Heart right ventricle (tissue), 16 donors: Measurements from ENCODE around the gene TTC38. TPM values are rescaled to one million over a fixed set of nuclear protein-coding genes. Genes with fewer than 3 reads are reported as not detected.
A peak's percentile ranks its signal among the peaks of the same experiment; 100 is the strongest.

Source experiments
- ATAC-seq, 8 donors: fragments of 200-7000 bp; cut with Tn5 transposase; one replicate each; pipeline ENCODE4 v1.9.1; 2020; ENCODE audit warnings: mild to moderate bottlenecking in 8 of 8, moderate library complexity in 8 of 8, moderate number of reproducible peaks in 1 of 8
- DNase-seq, 2 donors: peaks; one replicate each; pipeline ENCODE4 v3.0.0-alpha.2; 2020
- H3K27ac ChIP-seq, 10 donors: fragments of 200-600 bp; sonication (generic) in 2 of 10; one replicate each; pipeline versions ENCODE4 v1.5.0 to v1.8.0; 2020 to 2022; ENCODE audit warnings: mild to moderate bottlenecking in 3 of 10
- H3K27me3 ChIP-seq, 7 donors: fragments of 200-600 bp; one replicate each; pipeline ENCODE4 v1.8.0; 2021 to 2022; ENCODE audit warnings: mild to moderate bottlenecking in 2 of 7
- H3K36me3 ChIP-seq, 9 donors: fragments of 200-600 bp; sonication (generic) in 1 of 9; one replicate each; pipeline versions ENCODE4 v1.5.0 to v1.8.0; 2020 to 2022; ENCODE audit warnings: mild to moderate bottlenecking in 2 of 9
- H3K4me1 ChIP-seq, 9 donors: fragments of 200-600 bp; sonication (generic) in 1 of 9; one replicate each; pipeline versions ENCODE4 v1.5.0 to v1.8.0; 2020 to 2022; ENCODE audit warnings: mild to moderate bottlenecking in 4 of 9
- H3K4me3 ChIP-seq, 10 donors: fragments of 200-600 bp; sonication (generic) in 2 of 10; one replicate each; pipeline versions ENCODE4 v1.5.0 to v1.8.0; 2020 to 2022; ENCODE audit warnings: mild to moderate bottlenecking in 7 of 10, moderate library complexity in 2 of 10
- H3K9me3 ChIP-seq, 11 donors: fragments of 200-600 bp in 10 of 11; sonication (generic) in 2 of 11; one replicate each; pipeline versions ENCODE4 v1.5.0 to v1.8.0; 2013 to 2022; ENCODE audit warnings: mild to moderate bottlenecking in 2 of 11, control low read depth in 1 of 11, moderate library complexity in 1 of 11
- WGBS, 2 donors: extraction: QIAGEN DNeasy Blood & Tissue Kit; methylation state at CpG; one replicate each; pipeline ENCODE4 v1.1.7; 2013; ENCODE audit warnings: inconsistent platforms in 1 of 2; 5-methylcytosine and 5-hydroxymethylcytosine counted together
- intact Hi-C, 10 donors: fragments of 100-400 bp; cut with DNase I; formaldehyde crosslinking; loops; one replicate each; pipeline versions ENCODE4 v1.11.1 to v1.14.2; 2022
- polyA plus RNA-seq, 2 donors: library from polyadenylated mRNA; stranded (reverse); fragments of 200-250 nt; gene quantifications; one replicate each; pipeline ENCODE4 v1.2.3, GENCODE V29; 2013
- total RNA-seq, 10 donors: library from RNA; stranded (reverse); fragmentation: NEBNext Ultra II Directional in 3 of 10; extraction: Animal tissue kit (Norgen Biotek cat#: 25700) in 3 of 10; gene quantifications; one replicate each; pipeline versions ENCODE4 v1.2.1 to v1.2.4, GENCODE V29; 2021 to 2023
- TF ChIP-seq, protein P1 (sequence below), 9 donors: fragments of 200-600 bp; sonication (generic) in 2 of 9; IDR thresholded peaks; one replicate each; pipeline versions ENCODE4 v1.5.0 to v1.8.0; 2021 to 2022; ENCODE audit warnings: antibody characterized with exemption in 9 of 9, mild to moderate bottlenecking in 5 of 9, moderate library complexity in 1 of 9
- donor health status: Arrhythmogenic right ventricular cardiomyopathy.
- donor health status: ischemic (EF 13 %, LVEDD 7.1; RV severe dilation, severe dysfunction).
- donor health status: healthy with polysubstance abuse.
- donor health status: DM: no; HTN: yes; CAD: no.
- donor health status: DM: no; HTN: no; CAD: no.
- donor health status: ischemic (EF 25% LVEDD 6.9; RV normal size, moderate dysfunction).
- donor health status: ischemic (EF 25% LVEDD 5.7; RV mildly dilated, moderate dysfunction).
- donor health status: healthy.
- donor health status: DM: yes; HTN: yes; CAD: no.
- donor health status: Ischemic cardiomyopathy.
- donor health status: ischemic (EF 35%, LVEDD 5.7; RV mildly dilated, moderate dysfunction).
- donor health status: nonischemic (EF 11% LVEDD 7.7; RV severe dilation, severe dysfunction).
- donor health status: DM: yes; HTN: yes; CAD: no.
- donor health status: PGD.
- donor health status: ischemic (EF 29% LVEDD 5.4; RV normal size, mild dysfunction).
- donor health status: nonischemic (EF 23%, LVEDD 6.1; RV moderate dilation, normal function).

TTC38 gene
- total and polyA plus RNA-seq, 12 donors, result 20.5 to 29.2 (median 26.1) TPM

DNA sequence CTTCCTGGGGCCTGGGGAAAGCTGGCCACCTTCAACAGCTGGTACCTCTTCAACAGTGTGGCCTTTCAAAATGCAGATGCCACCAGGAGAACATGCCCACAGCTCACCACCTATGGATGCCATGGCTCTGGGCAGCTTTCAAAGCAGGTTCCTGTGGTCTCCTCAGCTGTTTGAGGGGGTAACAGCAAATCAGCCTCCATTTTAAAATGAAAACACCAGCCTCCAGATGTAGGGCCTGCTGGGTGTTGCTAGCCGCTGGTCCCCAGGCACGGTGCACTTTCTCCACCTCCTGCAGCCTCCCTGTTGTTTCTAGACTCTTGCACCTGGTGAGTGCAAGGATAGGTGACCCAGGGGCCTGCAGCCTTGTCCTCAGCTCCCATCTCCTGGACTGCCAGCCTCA, 27.7 kb upstream of the TTC38 start:
- ATAC-seq (no peak), DNase-seq (no peak)
- Histone ChIP-seq H3K27ac (peak overlapping the region in 5 of 10 donors; percentile 64 to 84 (median 80)), H3K4me3 (no peak overlapping the region), H3K9me3 (no peaks in the 10 kb centered on the region), H3K4me1 (peaks cover 6 to 77% (median 38%) of the 10 kb centered on the region in 9 donors), H3K27me3 (no peaks in the 10 kb centered on the region), H3K36me3 (peaks cover 0 to 71% (median 16%) of the 10 kb centered on the region in 9 donors)
- 92 to 95% methylated on average over 2 of the region's 2 CpGs for WGBS, 2 donors
- intact Hi-C loops, result loop anchor here in 4 of 10 donors (10.0 kb wide), 3 partner anchors 85 to 245 kb away; partner anchors contain the start of gene PPARA (in 2 of the 4)
- TF ChIP-seq, protein P1, sequence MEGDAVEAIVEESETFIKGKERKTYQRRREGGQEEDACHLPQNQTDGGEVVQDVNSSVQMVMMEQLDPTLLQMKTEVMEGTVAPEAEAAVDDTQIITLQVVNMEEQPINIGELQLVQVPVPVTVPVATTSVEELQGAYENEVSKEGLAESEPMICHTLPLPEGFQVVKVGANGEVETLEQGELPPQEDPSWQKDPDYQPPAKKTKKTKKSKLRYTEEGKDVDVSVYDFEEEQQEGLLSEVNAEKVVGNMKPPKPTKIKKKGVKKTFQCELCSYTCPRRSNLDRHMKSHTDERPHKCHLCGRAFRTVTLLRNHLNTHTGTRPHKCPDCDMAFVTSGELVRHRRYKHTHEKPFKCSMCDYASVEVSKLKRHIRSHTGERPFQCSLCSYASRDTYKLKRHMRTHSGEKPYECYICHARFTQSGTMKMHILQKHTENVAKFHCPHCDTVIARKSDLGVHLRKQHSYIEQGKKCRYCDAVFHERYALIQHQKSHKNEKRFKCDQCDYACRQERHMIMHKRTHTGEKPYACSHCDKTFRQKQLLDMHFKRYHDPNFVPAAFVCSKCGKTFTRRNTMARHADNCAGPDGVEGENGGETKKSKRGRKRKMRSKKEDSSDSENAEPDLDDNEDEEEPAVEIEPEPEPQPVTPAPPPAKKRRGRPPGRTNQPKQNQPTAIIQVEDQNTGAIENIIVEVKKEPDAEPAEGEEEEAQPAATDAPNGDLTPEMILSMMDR (IDR thresholded peaks at IDR 0.05), result no peak

GRCh38 chr22:46240506-46240905, 27.3 kb upstream of the TTC38 start:
- DNase-seq (no peak), ATAC-seq (no peak)
- Histone ChIP-seq H3K9me3 (no peaks in the 10 kb centered on the region), H3K36me3 (peaks cover 0 to 66% (median 12%) of the 10 kb centered on the region in 9 donors), H3K4me3 (no peak overlapping the region), H3K27me3 (no peaks in the 10 kb centered on the region), H3K4me1 (peaks cover 11 to 81% (median 42%) of the 10 kb centered on the region in 9 donors), H3K27ac (peak overlapping the region in 8 of 10 donors; percentile 25 to 84 (median 72))
- intact Hi-C loops, result loop anchor here in 4 of 10 donors (10.0 kb wide), 3 partner anchors 86 to 246 kb away; partner anchors contain the start of gene PPARA (in 2 of the 4)
- TF ChIP-seq, protein P1 (IDR thresholded peaks at IDR 0.05), result no peak
- WGBS, 2 donors, result 69 to 70% methylated on average over 6 of the region's 6 CpGs

- DNase-seq (no peak), ATAC-seq (no peak)
- TF ChIP-seq, protein P1 (IDR thresholded peaks at IDR 0.05), result no peak
- WGBS, 2 donors, result 66 to 82% methylated on average over 7 of the region's 7 CpGs
- peak overlapping the region in 8 of 10 donors; percentile 25 to 84 (median 72) for H3K27ac ChIP-seq
- H3K9me3 ChIP-seq, result no peaks in the 10 kb centered on the region
- H3K27me3 ChIP-seq, result no peaks in the 10 kb centered on the region
- H3K36me3 ChIP-seq, result peaks cover 0 to 62% (median 8%) of the 10 kb centered on the region in 9 donors
- H3K4me1 ChIP-seq, result peaks cover 15 to 85% (median 46%) of the 10 kb centered on the region in 9 donors
- intact Hi-C loops, result loop anchor here in 4 of 10 donors (10.0 kb wide), 3 partner anchors 86 to 246 kb away; partner anchors contain the start of gene PPARA (in 2 of the 4)
- no peak overlapping the region for H3K4me3 ChIP-seq
Measured at GRCh38 chr22:46240907-46241306, 26.9 kb upstream of the TTC38 start.

- Histone ChIP-seq H3K27ac (peak overlapping the region in 8 of 10 donors; percentile 25 to 84 (median 72)), H3K4me3 (no peak overlapping the region), H3K4me1 (peaks cover 16 to 86% (median 48%) of the 10 kb centered on the region in 9 donors), H3K9me3 (no peaks in the 10 kb centered on the region), H3K27me3 (no peaks in the 10 kb centered on the region), H3K36me3 (peaks cover 0 to 57% (median 7%) of the 10 kb centered on the region in 9 donors)
- peak in 1 of 2 donors; percentile 40 for DNase-seq
- TF ChIP-seq, protein P1 (IDR thresholded peaks at IDR 0.05), result no peak
- ATAC-seq, result peak in 3 of 8 donors; percentile 34 to 62 (median 40)
- WGBS, 2 donors, result 34 to 42% methylated on average over 5 of the region's 5 CpGs
- intact Hi-C loops, result loop anchor here in 4 of 10 donors (10.0 kb wide), 3 partner anchors 87 to 247 kb away; partner anchors contain the start of gene PPARA (in 2 of the 4)
Measured at GRCh38 chr22:46241396-46242007, 26.3 kb upstream of the TTC38 start.
